GF-D8 (cell line): ENCODE measurements around the gene SLC2A13.
"Not testable (repeated sequence)": the region's sequence is repeated elsewhere in the genome, so short reads cannot be mapped to it uniquely, and the experiment has no call there.

Source experiments
- DNase-seq: peaks from one replicate; lab custom pipeline; 2025; lab: John Stamatoyannopoulos, UW

The SLC2A13 gene

DNA sequence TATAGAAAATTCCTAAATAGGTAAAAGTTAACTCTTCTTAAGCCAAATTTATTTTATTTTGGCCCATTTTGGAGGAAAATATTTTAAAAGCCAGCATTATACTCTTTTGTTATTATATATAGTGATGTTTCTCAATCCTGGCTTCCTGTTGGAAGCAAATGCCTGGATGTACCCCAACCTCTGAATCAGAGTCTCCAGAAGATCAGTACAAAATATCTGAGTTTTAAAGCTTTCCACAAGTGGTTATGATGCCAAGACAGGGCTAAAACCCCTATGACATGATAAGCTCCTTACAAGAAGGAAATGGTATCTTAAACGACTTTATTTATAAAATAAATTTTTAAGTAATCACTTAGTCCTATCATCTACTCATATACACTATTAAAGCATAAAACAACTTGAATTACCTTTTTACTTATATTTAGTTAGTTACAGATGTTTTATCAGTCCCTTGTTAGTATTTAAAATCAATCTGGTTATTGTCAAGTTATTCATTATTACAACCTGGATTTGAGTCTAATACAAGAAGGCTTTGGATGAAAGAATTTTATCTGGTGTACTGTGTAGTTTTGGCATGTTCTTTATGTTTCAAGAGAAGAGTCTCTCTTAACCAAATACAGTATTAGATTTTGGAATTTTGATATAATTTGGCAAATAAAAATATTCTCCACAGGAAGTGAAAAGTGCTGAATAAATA is 238.1 kb downstream of the SLC2A13 start:
- DNase-seq = no peak

DNA sequence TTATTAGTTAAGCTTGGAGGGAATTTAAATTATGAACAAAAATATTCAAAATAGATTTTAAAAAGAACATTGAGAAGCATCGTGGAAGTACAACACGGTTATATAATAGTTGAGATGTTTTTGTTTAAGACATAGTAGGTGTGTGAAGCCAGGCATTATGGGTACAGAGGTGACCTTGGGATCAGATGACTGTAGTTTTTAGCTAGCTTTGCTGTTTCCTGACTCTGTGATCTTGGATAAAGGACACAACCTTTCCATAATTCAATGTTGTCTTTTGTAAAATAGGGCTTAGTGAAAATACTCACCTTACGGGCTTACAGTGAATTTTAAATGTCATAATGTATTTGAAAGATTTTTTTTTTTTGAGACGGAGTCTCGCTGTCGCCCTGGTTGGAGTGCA is 239.7 kb downstream of the SLC2A13 start:
- DNase-seq = no peak

GRCh38 chr12:39860695-39861094 is 245.2 kb downstream of the SLC2A13 start:
- DNase-seq = no peak

DNA sequence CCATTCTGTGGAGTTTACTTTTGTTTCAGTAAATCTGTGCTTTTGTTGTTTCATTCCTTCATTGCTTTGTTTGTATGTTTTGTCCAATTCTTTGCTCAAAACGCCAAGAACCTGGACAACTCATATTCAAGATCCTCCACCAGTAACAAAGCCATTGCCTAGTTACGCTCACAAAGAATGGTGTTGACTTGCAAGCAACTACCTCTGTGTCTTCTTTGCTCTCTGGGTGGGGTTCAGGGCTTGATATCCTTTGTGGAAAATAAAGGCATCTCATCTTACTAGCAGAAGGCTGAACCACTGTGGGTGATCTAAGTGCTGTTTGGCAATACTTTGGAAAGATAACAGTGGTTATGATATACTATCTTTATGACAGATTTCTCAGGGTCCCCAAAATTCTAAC is 252.9 kb downstream of the SLC2A13 start:
- no peak for DNase-seq

DNA sequence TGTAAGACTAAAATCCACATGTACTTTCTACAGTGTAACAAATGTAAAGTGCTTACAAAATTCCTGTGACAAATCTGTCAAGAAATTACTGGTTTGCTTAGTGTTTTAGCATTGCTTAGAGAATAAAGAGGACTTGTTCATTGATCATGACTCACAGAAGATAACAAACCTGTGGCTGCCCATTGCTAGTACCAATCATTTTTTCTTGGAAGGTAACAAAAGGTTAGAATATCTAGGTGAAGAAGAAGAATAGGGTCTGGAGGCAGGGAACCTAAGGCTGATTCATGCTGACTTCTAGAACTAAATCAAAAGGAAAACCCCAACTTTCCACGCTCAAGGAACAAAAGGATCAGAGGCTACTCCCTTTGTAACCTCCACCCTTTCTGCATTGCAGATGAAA is 253.5 kb downstream of the SLC2A13 start:
- DNase-seq = no peak

GRCh38 chr12:39848218-39848617 is 257.7 kb downstream of the SLC2A13 start:
- not testable (repeated sequence) for DNase-seq

- no peak for DNase-seq
Observed at GRCh38 chr12:39846971-39847650, 258.8 kb downstream of the SLC2A13 start.

DNA sequence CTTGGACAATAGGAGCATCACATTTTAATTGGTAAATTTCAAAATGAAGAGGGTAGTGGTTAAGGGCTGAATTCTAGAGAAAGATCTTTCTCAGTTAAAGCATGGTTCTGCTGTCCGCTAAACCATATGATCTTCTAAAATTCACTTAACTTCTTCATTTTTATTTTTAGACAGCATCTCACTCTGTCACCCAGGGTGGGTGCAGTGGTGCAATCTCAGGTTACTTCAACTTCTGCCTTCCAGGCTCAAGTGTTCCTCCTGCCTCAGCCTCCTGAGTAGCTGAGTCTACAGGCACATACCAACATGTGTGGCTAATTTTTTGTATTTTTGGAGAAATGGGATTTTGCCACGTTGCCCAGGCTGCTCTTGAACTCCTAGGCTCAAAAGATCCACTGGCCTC is 259.6 kb downstream of the SLC2A13 start:
- no peak for DNase-seq

DNA sequence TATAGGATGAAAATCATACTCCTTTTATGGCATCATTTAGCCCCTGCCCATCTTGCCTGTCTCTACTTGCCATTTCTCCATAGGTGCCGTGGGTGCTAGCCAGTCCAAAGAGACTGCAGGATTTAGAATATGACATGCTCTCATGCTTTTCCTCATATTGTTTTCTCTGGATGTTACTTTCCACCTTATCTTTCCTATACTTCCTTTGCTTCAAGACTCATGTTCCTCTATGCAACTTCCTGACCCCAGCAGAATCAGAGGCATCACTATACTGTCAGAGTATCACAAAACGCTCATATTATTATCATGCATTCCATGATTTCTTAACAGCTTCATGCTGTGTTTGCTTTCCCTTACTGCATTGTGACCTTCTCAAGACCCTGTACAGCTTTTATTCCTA is 265.5 kb downstream of the SLC2A13 start:
- DNase-seq = no peak

- no peak for DNase-seq
Observed at GRCh38 chr12:39839072-39839471, 266.8 kb downstream of the SLC2A13 start.

- DNase-seq = no peak
Observed at GRCh38 chr12:39835517-39836489, 270.1 kb downstream of the SLC2A13 start.

- no peak for DNase-seq
Observed at GRCh38 chr12:39831587-39832315, 274.1 kb downstream of the SLC2A13 start.

- DNase-seq = no peak
Observed at GRCh38 chr12:39830852-39831520, 274.9 kb downstream of the SLC2A13 start.

- no peak for DNase-seq
Observed at GRCh38 chr12:39830171-39830570, 275.7 kb downstream of the SLC2A13 start.

- DNase-seq = no peak
Observed at GRCh38 chr12:39824505-39825212, 281.2 kb downstream of the SLC2A13 start.

- DNase-seq = no peak
Observed at GRCh38 chr12:39816671-39817185, 289.2 kb downstream of the SLC2A13 start.

DNA sequence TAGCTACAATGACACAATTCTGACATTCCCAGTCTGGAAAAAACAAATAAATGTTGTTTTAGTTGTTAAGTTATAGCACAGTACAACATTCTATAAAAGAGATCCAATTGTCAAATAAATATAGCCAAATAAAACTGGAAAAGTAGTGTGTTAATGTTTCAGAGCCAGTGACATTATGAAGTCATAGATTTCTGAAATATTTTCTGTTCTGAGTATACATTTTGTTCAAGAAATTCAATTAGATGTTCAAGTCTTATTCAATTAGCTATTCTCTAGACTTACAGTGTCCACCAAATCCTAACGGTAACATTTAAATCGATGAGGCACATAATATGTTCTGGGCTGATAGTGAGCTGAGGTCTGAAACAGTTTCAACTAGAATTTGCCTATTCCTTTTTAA is 290.1 kb downstream of the SLC2A13 start:
- no peak for DNase-seq

DNA sequence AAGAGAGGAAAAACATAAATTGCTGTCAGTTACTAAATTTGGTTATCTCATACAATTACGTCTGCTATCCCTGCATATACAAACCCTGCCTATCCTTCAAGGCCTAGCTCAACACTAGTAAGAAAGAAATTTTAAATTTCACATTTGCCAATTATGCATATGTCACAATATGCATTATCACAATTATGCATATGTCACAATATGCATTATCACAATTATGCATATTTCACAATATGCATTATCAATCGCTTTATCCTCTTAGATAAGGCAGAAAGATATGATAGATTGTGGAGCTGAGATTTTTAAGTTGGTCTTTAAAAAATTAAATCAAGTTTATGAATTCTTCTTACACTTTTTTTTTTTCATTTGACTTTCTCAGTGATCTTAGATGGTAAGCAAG is 291.3 kb downstream of the SLC2A13 start:
- no peak for DNase-seq

DNA sequence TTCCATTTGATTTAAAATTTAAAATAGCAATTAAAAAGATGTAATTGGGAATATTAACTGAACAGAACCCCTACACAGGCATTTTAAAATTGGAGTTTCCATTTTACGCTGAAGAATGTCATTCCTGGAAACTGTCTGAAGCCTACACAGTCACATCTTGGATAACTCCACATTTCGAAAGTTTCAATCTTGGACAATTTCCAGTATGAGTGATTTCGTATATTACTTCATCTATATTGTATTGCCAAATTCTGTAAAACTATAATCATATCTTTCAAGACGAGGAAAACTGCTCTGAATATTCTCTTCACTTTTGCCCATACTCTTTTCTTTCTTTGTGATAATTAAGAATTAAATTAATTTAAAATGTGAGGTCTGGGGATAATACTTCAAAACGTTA is 292.1 kb downstream of the SLC2A13 start:
- DNase-seq = no peak

GRCh38 chr12:39812456-39812855 is 293.4 kb downstream of the SLC2A13 start:
- not testable (repeated sequence) for DNase-seq
